GM12878 (cell line): ENCODE results near the gene SRM. TPM values are rescaled to one million over a fixed set of nuclear protein-coding genes. Genes with fewer than 3 reads are reported as not detected.

Experiments used
- ATAC-seq: fragments of 200-7000 bp; cut with Tn5 transposase; 3 replicates; pipeline ENCODE4 v1.9.1; 2020; ENCODE audit warnings: mild to moderate bottlenecking, moderate library complexity
- BruUV-seq: library from RNA; stranded (reverse); fragments of 400-500 nt; replicated peaks from 2 replicates; lab custom pipeline; 2021; lab: Mats Ljungman, UMichigan
- CTCF ChIA-PET: fragments of 300-600 bp; sonication (Branson Sonifier 250); formaldehyde crosslinking; extraction: SDS; loops from one replicate; lab custom pipeline; 2021; ENCODE audit warnings: inconsistent platforms; lab: Yijun Ruan, JAX
- POLR2A ChIA-PET: fragments of 350-600 bp; formaldehyde crosslinking; extraction: SDS; loops from one replicate; lab custom pipeline; 2021; ENCODE audit warnings: inconsistent platforms; lab: Charles Lee
- RAD21 ChIA-PET: fragments of 300-600 bp; sonication (Branson Sonifier 250); formaldehyde crosslinking; loops from one replicate; lab custom pipeline; 2023; ENCODE audit warnings: antibody characterized with exemption; ENCODE audit not compliant: unreplicated experiment; lab: Charles Lee
- SMC1A ChIA-PET: fragments of 300-600 bp; sonication (Branson Sonifier 250); formaldehyde crosslinking; loops from one replicate; lab custom pipeline; 2023; ENCODE audit not compliant: unreplicated experiment, uncharacterized antibody; lab: Charles Lee
- DNase-seq: peaks from one replicate; pipeline ENCODE4 v3.0.0-alpha.2; 2011; ENCODE audit warnings: low read depth, low spot score
- FAIRE-seq: peaks from 3 replicates; lab custom pipeline; 2011; peaks lifted over from hg19 to GRCh38; lab: Jason Lieb, UNC
- H2AFZ ChIP-seq: 2 replicates; pipeline ENCODE4 v1.6.0; 2011; ENCODE audit warnings: low read depth, low read length, control low read depth; ENCODE audit not compliant: control insufficient read depth
- H3K27ac ChIP-seq: 2 replicates; pipeline ENCODE4 v1.5.1; 2011; ENCODE audit warnings: control low read depth; ENCODE audit not compliant: control insufficient read depth, insufficient read depth
- H3K27me3 ChIP-seq, 2 experiments: replicated peaks in 1 of 2; 2 replicates each; pipeline versions ENCODE4 v1.6.0 to v1.6.1; 2011; ENCODE audit warnings: low read length in 1 of 2; ENCODE audit not compliant: control insufficient read depth in 2 of 2, insufficient read depth in 2 of 2
- H3K36me3 ChIP-seq, 2 experiments: 2 replicates each; pipeline ENCODE4 v1.5.1; 2011; ENCODE audit warnings: low read length in 1 of 2; ENCODE audit not compliant: control insufficient read depth in 2 of 2, insufficient read depth in 2 of 2
- H3K4me1 ChIP-seq: 2 replicates; pipeline ENCODE4 v1.6.1; 2011; ENCODE audit warnings: mild to moderate bottlenecking, low read length, moderate library complexity, mixed read lengths; ENCODE audit not compliant: control insufficient read depth, insufficient read depth
- H3K4me2 ChIP-seq: 2 replicates; pipeline ENCODE4 v1.6.0; 2011; ENCODE audit warnings: control low read depth; ENCODE audit not compliant: control insufficient read depth, insufficient read depth
- H3K4me3 ChIP-seq: fragments of 200-600 bp; sonication (generic); 2 replicates; pipeline ENCODE4 v1.5.1; 2016
- H3K79me2 ChIP-seq: 2 replicates; pipeline ENCODE4 v1.6.0; 2011; ENCODE audit warnings: low read length; ENCODE audit not compliant: control insufficient read depth, insufficient read depth
- H3K9ac ChIP-seq: 2 replicates; pipeline ENCODE4 v1.8.0; 2011; ENCODE audit warnings: low read length, control low read depth, mixed read lengths; ENCODE audit not compliant: control insufficient read depth, insufficient read depth
- H3K9me3 ChIP-seq: replicated peaks from 3 replicates; pipeline ENCODE4 v1.5.1; 2011; ENCODE audit warnings: mild to moderate bottlenecking, low read length; ENCODE audit not compliant: control insufficient read depth, insufficient read depth
- H4K20me1 ChIP-seq: 2 replicates; pipeline ENCODE4 v1.6.0; 2011; ENCODE audit not compliant: control insufficient read depth, insufficient read depth
- ATF2 ChIP-seq: IDR thresholded peaks from 2 replicates; pipeline ENCODE4 v1.6.1; 2012; ENCODE audit warnings: low read length, inconsistent platforms
- CBX3 ChIP-seq: fragments of 200-600 bp; sonication (generic); IDR thresholded peaks from 2 replicates; pipeline ENCODE4 v1.6.1; 2016; ENCODE audit warnings: low read depth, borderline replicate concordance
- CHD1 ChIP-seq: IDR thresholded peaks from 2 replicates; pipeline ENCODE4 v1.6.1; 2012; ENCODE audit warnings: low read depth, low read length, improper control_type of control experiment
- CREB1 ChIP-seq: IDR thresholded peaks from 2 replicates; pipeline ENCODE4 v1.6.1; 2012; ENCODE audit warnings: low read depth, mild to moderate bottlenecking, inconsistent platforms
- EED ChIP-seq: sonication (generic); IDR thresholded peaks from 2 replicates; pipeline ENCODE4 v1.6.1; 2016; ENCODE audit warnings: antibody characterized with exemption, low read depth
- HDAC2 ChIP-seq: fragments of 200-600 bp; sonication (generic); IDR thresholded peaks from 2 replicates; pipeline ENCODE4 v1.6.1; 2017
- IKZF1 ChIP-seq: fragments of 450-650 bp; conservative IDR thresholded peaks from 2 replicates; pipeline ENCODE4 v1.6.1; 2017; ENCODE audit warnings: antibody characterized with exemption, mild to moderate bottlenecking
- IRF3 ChIP-seq: fragments of 450-650 bp; IDR thresholded peaks from 2 replicates; pipeline ENCODE4 v1.6.1; 2014; ENCODE audit warnings: mild to moderate bottlenecking
- IRF4 ChIP-seq: IDR thresholded peaks from 2 replicates; pipeline ENCODE4 v1.6.1; 2011; ENCODE audit warnings: low read depth, low read length
- PKNOX1 ChIP-seq: fragments of 450-650 bp; IDR thresholded peaks from 2 replicates; pipeline ENCODE4 v1.6.1; 2016; ENCODE audit warnings: mild to moderate bottlenecking
- SMAD1 ChIP-seq: fragments of 450-650 bp; IDR thresholded peaks from 2 replicates; pipeline ENCODE4 v1.6.1; 2018; ENCODE audit warnings: mild to moderate bottlenecking, low read depth; ENCODE audit not compliant: partially characterized antibody
- SPI1 ChIP-seq: IDR thresholded peaks from 2 replicates; pipeline ENCODE4 v1.6.1; 2011; ENCODE audit warnings: low read depth, mild to moderate bottlenecking, low read length, moderate library complexity, borderline replicate concordance; ENCODE audit not compliant: insufficient read depth
- SREBF1 ChIP-seq: IDR thresholded peaks from 2 replicates; pipeline ENCODE4 v1.6.1; 2012; ENCODE audit warnings: mild to moderate bottlenecking, low read length
- TAF1 ChIP-seq: IDR thresholded peaks from 2 replicates; pipeline ENCODE4 v1.6.1; 2011; ENCODE audit warnings: mild to moderate bottlenecking, low read depth, low read length, borderline replicate concordance
- WGBS: methylation state at CpG from one replicate; pipeline ENCODE4 v1.1.6; 2016; ENCODE audit warnings: low lambda C conversion rate; ENCODE audit not compliant: insufficient replicate concordance, insufficient coverage; ENCODE audit errors: missing lambda C conversion rate; 5-methylcytosine and 5-hydroxymethylcytosine counted together
- in situ Hi-C: fragments of 300-500 bp; cut with MboI; formaldehyde crosslinking; loops from 9 replicates; pipeline ENCODE4 v1.14.3; 2018; ENCODE audit warnings: mixed read lengths
- intact Hi-C: fragments of 100-400 bp; cut with micrococcal nuclease; formaldehyde crosslinking; loops from one replicate; pipeline ENCODE4 v1.14.2; 2022; ENCODE audit not compliant: unreplicated experiment
- polyA plus RNA-seq, 11 experiments: library from polyadenylated mRNA; depleted of rRNA in 4 of 11; unstranded in 6 of 11; stranded (reverse) in 5 of 11; fragments of >200 nt; fragmentation: Nextera tagmentation in 4 of 11; fragmentation: Illumina TruSeq in 1 of 11; extraction: Ambion mirVana in 4 of 11; extraction: Trizol in 1 of 11; gene quantifications; 1 replicate in 1 of 11; 2 replicates in 10 of 11; pipeline versions ENCODE4 v1.2.1 to v1.2.3, GENCODE V29; 2011 to 2016; ENCODE audit warnings: inconsistent platforms in 2 of 11, missing spikeins in 2 of 11, low read depth in 1 of 11
- total RNA-seq, 4 experiments: library from RNA; depleted of rRNA in 3 of 4; stranded (reverse); fragments of >200 nt in 3 of 4; fragmentation: Illumina TruSeq in 1 of 4; extraction: Trizol in 1 of 4; gene quantifications; 2 replicates each; pipeline versions ENCODE4 v1.2.1 to v1.2.3, GENCODE V29; 2013 to 2021
- TF ChIP-seq, protein P1 (sequence below): IDR thresholded peaks from 2 replicates; pipeline ENCODE4 v1.6.1; 2011; ENCODE audit warnings: mild to moderate bottlenecking, low read depth, low read length, moderate library complexity; ENCODE audit not compliant: insufficient replicate concordance

Gene SRM
- total and polyA plus RNA-seq, 10 of the 15 experiments (the other 5 are each of a cell fraction or from before 2014, with no cell fraction given) = 16.7 to 255 (median 81.2) TPM

DNA sequence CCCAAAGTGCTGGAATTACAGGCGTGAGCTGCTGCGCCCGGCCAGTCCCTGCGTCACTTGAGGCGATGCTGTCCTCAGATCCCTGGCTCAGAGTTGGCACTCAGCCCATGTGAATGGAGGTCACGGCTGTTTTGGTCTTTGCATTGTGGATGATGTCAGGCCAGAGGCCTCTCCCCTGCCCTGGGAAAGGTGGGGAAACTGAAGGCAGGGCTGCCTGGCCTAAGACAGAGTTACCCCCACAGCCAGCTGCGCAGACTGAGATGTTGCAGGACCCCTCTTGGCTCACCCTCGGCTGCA lies 13.6 kb downstream of the SRM start (continued):
- TF ChIP-seq IRF3 (no peak), CREB1 (no peak)

DNA sequence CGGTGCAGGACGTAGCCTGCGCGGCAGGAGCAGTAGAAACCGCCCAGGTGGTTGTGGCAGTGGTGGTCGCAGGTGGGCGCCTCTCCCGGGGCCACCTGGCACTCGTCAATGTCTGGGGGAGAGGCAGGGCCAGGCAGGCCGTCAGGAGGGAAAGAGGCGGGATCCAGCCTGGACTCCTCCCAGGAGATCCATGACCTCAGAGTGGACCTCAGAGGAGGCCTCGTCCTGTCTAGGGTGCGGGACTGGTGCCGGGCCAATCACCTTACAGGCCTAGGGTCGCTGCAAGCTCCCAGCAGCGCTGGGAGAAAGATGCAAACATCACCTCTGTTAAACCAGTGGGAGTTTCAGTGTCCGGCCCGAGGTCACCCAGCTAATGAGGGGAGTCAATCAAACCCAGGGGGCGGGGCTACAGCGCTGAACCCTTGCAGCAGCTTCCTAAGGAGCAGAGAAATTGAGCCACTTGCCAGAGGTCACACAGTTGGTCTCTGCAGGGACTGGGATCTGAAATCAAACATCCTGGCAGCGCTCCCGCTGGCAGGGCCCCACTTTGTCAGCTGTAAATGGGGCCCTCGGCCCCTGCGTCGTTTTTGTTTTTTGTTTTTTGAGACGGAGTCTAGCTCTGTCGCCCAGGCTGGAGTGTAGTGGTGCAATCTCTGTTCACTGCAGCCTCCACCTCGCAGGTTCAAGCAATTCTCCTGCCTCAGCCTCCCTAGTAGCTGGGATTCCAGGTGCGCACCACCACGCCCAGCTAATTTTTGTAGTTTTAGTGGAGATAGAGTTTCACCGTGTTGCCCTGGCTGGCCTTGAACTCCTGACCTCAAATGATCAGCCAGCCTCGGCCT lies 14.2 kb downstream of the SRM start:
- Histone ChIP-seq H4K20me1 (no peaks in the 10 kb centered on the region), H3K79me2 (no peaks in the 10 kb centered on the region), H3K4me3 (no peak overlapping the region), H2AFZ (no peak overlapping the region), H3K27ac (no peak overlapping the region), H3K4me2 (no peak overlapping the region), H3K4me1 (no peaks in the 10 kb centered on the region), H3K27me3 (no peaks in the 10 kb centered on the region), H3K36me3 (no peaks in the 10 kb centered on the region), H3K9ac (no peak overlapping the region), H3K9me3 (no peaks in the 10 kb centered on the region)
- TF ChIP-seq PKNOX1 (peak; percentile 64), TAF1 (no peak), ATF2 (no peak), SPI1 (no peak), CBX3 (no peak), EED (no peak), IRF4 (no peak), HDAC2 (no peak), SMAD1 (no peak), IKZF1 (no peak), SREBF1 (no peak), CHD1 (no peak)
- TF ChIP-seq, protein P1, sequence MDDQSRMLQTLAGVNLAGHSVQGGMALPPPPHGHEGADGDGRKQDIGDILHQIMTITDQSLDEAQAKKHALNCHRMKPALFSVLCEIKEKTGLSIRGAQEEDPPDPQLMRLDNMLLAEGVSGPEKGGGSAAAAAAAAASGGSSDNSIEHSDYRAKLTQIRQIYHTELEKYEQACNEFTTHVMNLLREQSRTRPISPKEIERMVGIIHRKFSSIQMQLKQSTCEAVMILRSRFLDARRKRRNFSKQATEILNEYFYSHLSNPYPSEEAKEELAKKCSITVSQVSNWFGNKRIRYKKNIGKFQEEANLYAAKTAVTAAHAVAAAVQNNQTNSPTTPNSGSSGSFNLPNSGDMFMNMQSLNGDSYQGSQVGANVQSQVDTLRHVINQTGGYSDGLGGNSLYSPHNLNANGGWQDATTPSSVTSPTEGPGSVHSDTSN = peak; percentile 66
- 56% methylated on average over 30 of the region's 32 CpGs for WGBS
- in situ Hi-C loops = no loop called here
- ChIA-PET POLR2A (no interaction called here), RAD21 (no interaction called here), SMC1A (interaction anchor here (1.0 kb wide), 1 partner anchor 82 kb away, joined by 3 read pairs; no protein-coding TSS in a partner anchor), CTCF (interaction anchor here (1.3 kb wide), 1 partner anchor 8 kb away, joined by 7 read pairs; no protein-coding TSS in a partner anchor)
- DNase-seq (no peak), ATAC-seq (no peak; the same call in 2 of the 3 replicates), FAIRE-seq (no peak)
- BruUV-seq = no TSS peak
- intact Hi-C loops = no loop called here
